Transverse colon (tissue), 4 donors: ENCODE measurements around the gene TET2.
"Not testable (repeated sequence)": the region's sequence is repeated elsewhere in the genome, so short reads cannot be mapped to it uniquely, and the experiment has no call there.

ENCODE experiments used
- CTCF ChIP-seq, 5 experiments: fragments of 200-600 bp in 3 of 5; fragments of 450-650 bp in 2 of 5; sonication (generic) in 3 of 5; IDR thresholded peaks; 1 replicate in 2 of 5; 2 replicates in 3 of 5; pipeline ENCODE4 v1.5.1; 2016 to 2017; ENCODE audit warnings: antibody characterized with exemption in 5 of 5, inconsistent platforms in 3 of 5, mild to moderate bottlenecking in 2 of 5, moderate library complexity in 1 of 5
- EP300 ChIP-seq: sonication (generic); formaldehyde crosslinking; IDR thresholded peaks from one replicate; pipeline ENCODE4 v1.6.1; 2017; ENCODE audit warnings: antibody characterized with exemption, low read depth
- POLR2A ChIP-seq: fragments of 450-650 bp; IDR thresholded peaks from one replicate; pipeline ENCODE4 v1.6.1; 2016; ENCODE audit warnings: antibody characterized with exemption, mild to moderate bottlenecking, moderate library complexity
- POLR2AphosphoS5 ChIP-seq, 3 donors: sonication (generic); formaldehyde crosslinking; IDR thresholded peaks; one replicate each; pipeline ENCODE4 v1.6.1; 2016; ENCODE audit warnings: antibody characterized with exemption in 3 of 3

- TF ChIP-seq CTCF (IDR thresholded peaks at IDR 0.05); POLR2A; POLR2AphosphoS5 (IDR thresholded peaks at IDR 0.05); EP300: not testable (repeated sequence)
Measured at GRCh38 chr4:105299027-105299426, 152.4 kb downstream of the TET2 start.
